CD4-positive, alpha-beta T cell (primary cell): Measurements from ENCODE around the gene SUPT3H. TPM values are rescaled to one million over a fixed set of nuclear protein-coding genes. Genes with fewer than 3 reads are reported as not detected.
"Not testable (repeated sequence)": the region's sequence is repeated elsewhere in the genome, so short reads cannot be mapped to it uniquely, and the experiment has no call there.

ENCODE experiments used
- ATAC-seq: fragments of 200-7000 bp; cut with Tn5 transposase; one replicate; pipeline ENCODE4 v1.10.0; 2022; ENCODE audit warnings: mild to moderate bottlenecking; ENCODE audit not compliant: poor library complexity
- CTCF ChIA-PET: fragments of 350-600 bp; sonication (Branson Sonifier 250); formaldehyde crosslinking; loops from one replicate; lab custom pipeline; 2021; ENCODE audit warnings: antibody characterized with exemption, inconsistent platforms; lab: Charles Lee
- POLR2A ChIA-PET: fragments of 350-600 bp; sonication (Branson Sonifier 250); formaldehyde crosslinking; loops from one replicate; lab custom pipeline; 2021; ENCODE audit warnings: antibody characterized with exemption, inconsistent platforms; lab: Charles Lee
- DNase-seq, 14 experiments: peaks; one replicate each; pipeline ENCODE4 v3.0.0-alpha.2; 2013 to 2020; ENCODE audit warnings: mixed read lengths in 2 of 14
- H3K27ac ChIP-seq, 2 donors: one replicate each; pipeline versions ENCODE4 v1.5.1 to v1.7.0; 2013; ENCODE audit warnings: low read length in 2 of 2, low read depth in 1 of 2, mild to moderate bottlenecking in 1 of 2
- H3K27me3 ChIP-seq, 2 experiments: 1 replicate in 1 of 2; 2 replicates in 1 of 2; pipeline versions ENCODE4 v1.6.1 to v1.7.0; 2013; ENCODE audit warnings: low read length in 2 of 2, control low read depth in 1 of 2, mild to moderate bottlenecking in 1 of 2, moderate library complexity in 1 of 2; ENCODE audit not compliant: insufficient read depth in 2 of 2, control insufficient read depth in 1 of 2
- H3K36me3 ChIP-seq: one replicate; pipeline ENCODE4 v1.6.1; 2013; ENCODE audit warnings: low read length, control low read depth; ENCODE audit not compliant: insufficient read depth
- H3K4me1 ChIP-seq: one replicate; pipeline ENCODE4 v1.6.1; 2013; ENCODE audit warnings: low read length, control low read depth; ENCODE audit not compliant: insufficient read depth
- H3K4me3 ChIP-seq: one replicate; pipeline ENCODE4 v1.5.1; 2013; ENCODE audit warnings: mild to moderate bottlenecking, low read length, moderate library complexity
- H3K9me3 ChIP-seq, 2 experiments: 1 replicate in 1 of 2; 2 replicates in 1 of 2; pipeline versions ENCODE4 v1.6.1 to v1.7.0; 2013; ENCODE audit warnings: low read length in 2 of 2, mild to moderate bottlenecking in 2 of 2, control low read depth in 1 of 2, moderate library complexity in 1 of 2; ENCODE audit not compliant: control insufficient read depth in 1 of 2, insufficient read depth in 1 of 2
- H3K27ac Mint-ChIP-seq: one replicate; pipeline ENCODE4 v1.8.0; 2020; ENCODE audit warnings: mixed read lengths
- H3K27me3 Mint-ChIP-seq: one replicate; pipeline ENCODE4 v1.8.0; 2021; ENCODE audit warnings: mixed read lengths
- H3K36me3 Mint-ChIP-seq: one replicate; pipeline ENCODE4 v1.8.0; 2021; ENCODE audit warnings: low read depth, mixed read lengths
- H3K4me1 Mint-ChIP-seq: one replicate; pipeline ENCODE4 v1.8.0; 2021; ENCODE audit warnings: low read depth, mixed read lengths
- H3K4me3 Mint-ChIP-seq: one replicate; pipeline ENCODE4 v1.8.0; 2020; ENCODE audit warnings: mild to moderate bottlenecking, mixed read lengths
- H3K9me3 Mint-ChIP-seq: one replicate; pipeline ENCODE4 v1.8.0; 2020; ENCODE audit warnings: mixed read lengths
- intact Hi-C, 2 experiments: fragments of 100-400 bp; cut with DNase I in 1 of 2; cut with micrococcal nuclease in 1 of 2; formaldehyde crosslinking; loops; one replicate each; pipeline versions ENCODE4 v1.15.1 to v1.9.0; 2023 to 2025; cut with DNase I, micrococcal nuclease
- total RNA-seq, 174 experiments: library from RNA in 2 of 174; stranded (reverse) in 2 of 174; gene quantifications; one replicate each; pipeline ENCODE4 v1.2.3 and lab custom pipeline; 2021 to 2026
- TF ChIP-seq, protein P1 (sequence below): fragments of 200-600 bp; IDR thresholded peaks from one replicate; pipeline ENCODE4 v1.8.0; 2022; ENCODE audit warnings: antibody characterized with exemption, mild to moderate bottlenecking

SUPT3H gene
- total RNA-seq, 2 experiments from 2014 or later = 8.9 to 10.5 TPM

DNA sequence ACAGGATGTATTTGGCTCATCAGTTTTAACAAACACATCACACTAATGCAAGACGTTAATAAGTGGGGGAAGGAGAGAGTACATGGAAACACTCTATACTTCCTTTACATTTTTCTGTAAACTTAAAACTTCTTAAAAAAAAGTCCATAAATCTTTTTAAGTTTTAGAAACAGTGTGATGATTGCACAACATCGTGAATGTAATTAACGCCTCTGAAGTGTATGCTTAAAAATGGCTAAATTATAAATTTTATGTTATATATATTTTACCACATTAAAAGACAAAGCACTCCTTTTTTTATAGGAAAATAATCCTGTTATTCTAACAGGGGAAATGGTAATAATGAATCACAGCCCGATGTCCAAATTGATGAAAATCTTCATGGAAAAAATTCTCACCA lies 193.7 kb downstream of the SUPT3H start:
- no peak overlapping the region for H3K4me3 ChIP-seq
- H3K27me3 ChIP-seq = no peaks in the 10 kb centered on the region
- H3K9me3 Mint-ChIP-seq = peaks cover 1% of the 10 kb centered on the region
- ChIA-PET POLR2A (no interaction called here), CTCF (no interaction called here)
- H3K4me3 Mint-ChIP-seq = no peak overlapping the region
- peaks cover 11% of the 10 kb centered on the region for H3K36me3 Mint-ChIP-seq
- H3K36me3 ChIP-seq = no peaks in the 10 kb centered on the region
- no peaks in the 10 kb centered on the region for H3K27me3 Mint-ChIP-seq
- no peak overlapping the region for H3K27ac Mint-ChIP-seq
- peaks cover 6% of the 10 kb centered on the region for H3K4me1 ChIP-seq
- no peak for ATAC-seq
- no peak for DNase-seq
- no peak overlapping the region for H3K27ac ChIP-seq
- intact Hi-C loops = no loop called here
- TF ChIP-seq, protein P1, sequence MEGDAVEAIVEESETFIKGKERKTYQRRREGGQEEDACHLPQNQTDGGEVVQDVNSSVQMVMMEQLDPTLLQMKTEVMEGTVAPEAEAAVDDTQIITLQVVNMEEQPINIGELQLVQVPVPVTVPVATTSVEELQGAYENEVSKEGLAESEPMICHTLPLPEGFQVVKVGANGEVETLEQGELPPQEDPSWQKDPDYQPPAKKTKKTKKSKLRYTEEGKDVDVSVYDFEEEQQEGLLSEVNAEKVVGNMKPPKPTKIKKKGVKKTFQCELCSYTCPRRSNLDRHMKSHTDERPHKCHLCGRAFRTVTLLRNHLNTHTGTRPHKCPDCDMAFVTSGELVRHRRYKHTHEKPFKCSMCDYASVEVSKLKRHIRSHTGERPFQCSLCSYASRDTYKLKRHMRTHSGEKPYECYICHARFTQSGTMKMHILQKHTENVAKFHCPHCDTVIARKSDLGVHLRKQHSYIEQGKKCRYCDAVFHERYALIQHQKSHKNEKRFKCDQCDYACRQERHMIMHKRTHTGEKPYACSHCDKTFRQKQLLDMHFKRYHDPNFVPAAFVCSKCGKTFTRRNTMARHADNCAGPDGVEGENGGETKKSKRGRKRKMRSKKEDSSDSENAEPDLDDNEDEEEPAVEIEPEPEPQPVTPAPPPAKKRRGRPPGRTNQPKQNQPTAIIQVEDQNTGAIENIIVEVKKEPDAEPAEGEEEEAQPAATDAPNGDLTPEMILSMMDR = no peak
- no peaks in the 10 kb centered on the region for H3K9me3 ChIP-seq
- H3K4me1 Mint-ChIP-seq = peaks cover 29% of the 10 kb centered on the region

- CTCF ChIA-PET, H3K36me3 Mint-ChIP-seq, DNase-seq, ATAC-seq, H3K4me3 ChIP-seq, H3K9me3 ChIP-seq, H3K27me3 ChIP-seq, H3K4me3 Mint-ChIP-seq, H3K9me3 Mint-ChIP-seq, H3K27me3 Mint-ChIP-seq, intact Hi-C loops, H3K36me3 ChIP-seq, H3K4me1 ChIP-seq, H3K27ac Mint-ChIP-seq, H3K27ac ChIP-seq: not testable (repeated sequence)
- H3K4me1 Mint-ChIP-seq = peaks cover 23% of the 10 kb centered on the region
- POLR2A ChIA-PET = interaction anchor here (0.9 kb wide), 1 partner anchor 21 kb away, joined by 3 read pairs; no protein-coding TSS in a partner anchor
These were observed 201.4 kb downstream of the SUPT3H start for GRCh38 chr6:45176373-45176772.

GRCh38 chr6:45175272-45175671 lies 202.5 kb downstream of the SUPT3H start:
- no peak overlapping the region for H3K27ac Mint-ChIP-seq
- H3K27ac ChIP-seq = no peak overlapping the region
- TF ChIP-seq, protein P1 = no peak
- H3K27me3 ChIP-seq = no peaks in the 10 kb centered on the region
- peaks cover 4% of the 10 kb centered on the region for H3K36me3 Mint-ChIP-seq
- no peaks in the 10 kb centered on the region for H3K9me3 ChIP-seq
- intact Hi-C loops = no loop called here
- ATAC-seq (no peak), DNase-seq (no peak)
- no peak overlapping the region for H3K4me3 Mint-ChIP-seq
- H3K4me3 ChIP-seq = no peak overlapping the region
- POLR2A ChIA-PET = interaction anchor here (1.3 kb wide), 1 partner anchor 10 kb away, joined by 4 read pairs; no protein-coding TSS in a partner anchor
- H3K36me3 ChIP-seq = no peaks in the 10 kb centered on the region
- peaks cover 3% of the 10 kb centered on the region for H3K4me1 ChIP-seq
- no peaks in the 10 kb centered on the region for H3K9me3 Mint-ChIP-seq
- CTCF ChIA-PET = no interaction called here
- H3K4me1 Mint-ChIP-seq = peaks cover 23% of the 10 kb centered on the region
- no peaks in the 10 kb centered on the region for H3K27me3 Mint-ChIP-seq

GRCh38 chr6:45174045-45174444 lies 203.7 kb downstream of the SUPT3H start:
- intact Hi-C loops = no loop called here
- ChIA-PET CTCF (interaction anchor here (0.6 kb wide), 1 partner anchor 73 kb away, joined by 4 read pairs; no protein-coding TSS in a partner anchor), POLR2A (interaction anchor here (1.3 kb wide), 1 partner anchor 11 kb away, joined by 4 read pairs; no protein-coding TSS in a partner anchor)
- DNase-seq (no peak), ATAC-seq (no peak)
- no peaks in the 10 kb centered on the region for H3K36me3 Mint-ChIP-seq
- H3K27me3 Mint-ChIP-seq = no peaks in the 10 kb centered on the region
- Histone ChIP-seq H3K36me3 (no peaks in the 10 kb centered on the region), H3K27ac (no peak overlapping the region), H3K4me1 (peaks cover 3% of the 10 kb centered on the region), H3K9me3 (no peaks in the 10 kb centered on the region), H3K4me3 (no peak overlapping the region), H3K27me3 (no peaks in the 10 kb centered on the region)
- peak overlapping the region; percentile 15 for H3K27ac Mint-ChIP-seq
- TF ChIP-seq, protein P1 = no peak
- H3K4me3 Mint-ChIP-seq = no peak overlapping the region
- peaks cover 23% of the 10 kb centered on the region for H3K4me1 Mint-ChIP-seq
- no peaks in the 10 kb centered on the region for H3K9me3 Mint-ChIP-seq
